GM12891 (cell line): Measurements from ENCODE around the gene PAX8.
"Not testable (repeated sequence)": the region's sequence is repeated elsewhere in the genome, so short reads cannot be mapped to it uniquely, and the experiment has no call there.

Experiments
- PAX5 ChIP-seq: IDR thresholded peaks from 2 replicates; pipeline ENCODE4 v1.6.1; 2011; ENCODE audit warnings: low read length, moderate library complexity, mild to moderate bottlenecking; ENCODE audit not compliant: insufficient read depth, severe bottlenecking
- POLR2A ChIP-seq: IDR thresholded peaks from 2 replicates; pipeline ENCODE4 v1.6.1; 2011; ENCODE audit warnings: low read depth, low read length, control low read depth
- POLR2AphosphoS5 ChIP-seq: IDR thresholded peaks from 2 replicates; pipeline ENCODE4 v1.6.1; 2011; ENCODE audit warnings: low read depth, low read length, control low read depth
- POU2F2 ChIP-seq: IDR thresholded peaks from 2 replicates; pipeline ENCODE4 v1.6.1; 2011; ENCODE audit warnings: low read depth, mild to moderate bottlenecking, control low read depth, low read length, moderate library complexity
- SPI1 ChIP-seq: IDR thresholded peaks from 2 replicates; pipeline ENCODE4 v1.6.1; 2011; ENCODE audit warnings: low read depth, low read length, control low read depth
- TAF1 ChIP-seq: IDR thresholded peaks from 2 replicates; pipeline ENCODE4 v1.6.1; 2011; ENCODE audit warnings: low read depth, low read length, control low read depth

- not testable (repeated sequence) for TF ChIP-seq POLR2AphosphoS5, TAF1, POLR2A, POU2F2, SPI1, PAX5
Observed at GRCh38 chr2:113302216-113302980, 23.7 kb upstream of the PAX8 start.
